GM20000 (cell line): Measurements from ENCODE around the gene SPATA2.

Source experiments
- DNase-seq: peaks from one replicate; pipeline ENCODE4 v3.0.0; 2012; ENCODE audit warnings: low spot score
- TF ChIP-seq, protein P1 (sequence below): IDR thresholded peaks from 2 replicates; pipeline ENCODE4 v1.5.1; 2012; ENCODE audit warnings: mild to moderate bottlenecking, control low read depth; ENCODE audit errors: extremely low read depth, missing control alignments

Gene SPATA2

DNA sequence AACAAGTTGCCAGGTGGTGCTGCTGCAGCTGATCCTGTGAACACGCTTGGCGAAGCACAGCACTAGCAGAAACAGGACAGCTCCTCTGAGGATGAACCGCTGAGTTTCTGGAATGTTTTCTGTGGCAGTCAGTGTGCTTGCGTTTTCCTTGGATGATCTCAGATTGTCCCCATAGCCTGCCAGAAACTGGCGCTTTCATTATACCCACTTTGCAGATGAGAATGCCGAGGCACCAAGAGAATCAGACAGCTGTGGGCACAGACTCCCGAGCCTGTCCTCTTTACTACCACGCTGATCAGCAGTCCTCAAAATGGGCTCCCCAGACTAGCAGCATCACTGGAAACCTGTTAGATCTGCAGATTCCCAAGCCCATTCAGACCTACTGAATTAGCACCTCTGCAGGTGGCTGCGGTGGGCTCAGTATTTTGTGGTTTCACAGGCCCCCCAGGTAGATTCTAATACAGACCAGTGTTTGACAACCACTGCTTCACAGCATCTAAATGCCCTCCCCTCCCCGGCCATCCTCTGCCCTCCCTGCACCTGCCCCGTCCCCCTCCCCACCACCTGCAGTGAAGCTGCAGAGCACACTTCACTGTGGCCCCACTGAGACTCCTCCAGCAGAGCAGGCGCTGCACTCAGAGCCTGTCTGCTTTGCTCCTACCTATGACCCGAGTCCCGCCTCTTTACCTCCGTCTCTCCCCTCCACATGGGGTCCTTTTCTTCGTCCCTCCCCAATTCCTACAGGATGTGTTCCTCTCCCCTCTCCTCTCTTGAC lies 29.6 kb downstream of the SPATA2 start:
- TF ChIP-seq, protein P1, sequence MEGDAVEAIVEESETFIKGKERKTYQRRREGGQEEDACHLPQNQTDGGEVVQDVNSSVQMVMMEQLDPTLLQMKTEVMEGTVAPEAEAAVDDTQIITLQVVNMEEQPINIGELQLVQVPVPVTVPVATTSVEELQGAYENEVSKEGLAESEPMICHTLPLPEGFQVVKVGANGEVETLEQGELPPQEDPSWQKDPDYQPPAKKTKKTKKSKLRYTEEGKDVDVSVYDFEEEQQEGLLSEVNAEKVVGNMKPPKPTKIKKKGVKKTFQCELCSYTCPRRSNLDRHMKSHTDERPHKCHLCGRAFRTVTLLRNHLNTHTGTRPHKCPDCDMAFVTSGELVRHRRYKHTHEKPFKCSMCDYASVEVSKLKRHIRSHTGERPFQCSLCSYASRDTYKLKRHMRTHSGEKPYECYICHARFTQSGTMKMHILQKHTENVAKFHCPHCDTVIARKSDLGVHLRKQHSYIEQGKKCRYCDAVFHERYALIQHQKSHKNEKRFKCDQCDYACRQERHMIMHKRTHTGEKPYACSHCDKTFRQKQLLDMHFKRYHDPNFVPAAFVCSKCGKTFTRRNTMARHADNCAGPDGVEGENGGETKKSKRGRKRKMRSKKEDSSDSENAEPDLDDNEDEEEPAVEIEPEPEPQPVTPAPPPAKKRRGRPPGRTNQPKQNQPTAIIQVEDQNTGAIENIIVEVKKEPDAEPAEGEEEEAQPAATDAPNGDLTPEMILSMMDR, result no peak
- DNase-seq, result no peak

DNA sequence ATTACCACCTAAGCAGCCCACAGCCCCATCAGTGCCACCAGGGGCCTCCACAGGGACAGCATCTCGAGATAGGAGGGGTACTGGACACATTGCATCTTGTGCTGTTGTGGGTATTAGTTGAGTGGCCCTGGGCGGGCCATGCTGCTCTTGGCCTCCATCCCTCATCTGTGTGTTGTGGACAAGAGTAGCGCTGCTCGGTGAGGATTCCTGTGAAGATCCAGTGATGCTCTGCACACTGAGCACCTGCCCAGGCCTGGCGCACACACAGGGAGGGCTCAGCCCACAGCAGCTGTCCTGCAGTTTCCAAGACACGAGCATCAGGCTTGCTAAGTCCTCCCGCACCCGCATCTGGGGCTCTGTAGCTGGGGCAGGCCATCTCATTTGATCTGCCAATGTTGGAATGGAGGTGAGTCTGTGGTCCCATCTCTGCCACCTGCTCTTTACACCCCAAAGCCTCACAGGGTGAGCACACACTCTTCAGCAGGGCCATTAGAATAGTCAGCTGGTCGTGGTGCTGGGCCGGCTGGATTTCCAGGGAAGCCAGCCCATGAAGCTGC lies 32.0 kb downstream of the SPATA2 start:
- DNase-seq, result no peak
- TF ChIP-seq, protein P1, result no peak

DNA sequence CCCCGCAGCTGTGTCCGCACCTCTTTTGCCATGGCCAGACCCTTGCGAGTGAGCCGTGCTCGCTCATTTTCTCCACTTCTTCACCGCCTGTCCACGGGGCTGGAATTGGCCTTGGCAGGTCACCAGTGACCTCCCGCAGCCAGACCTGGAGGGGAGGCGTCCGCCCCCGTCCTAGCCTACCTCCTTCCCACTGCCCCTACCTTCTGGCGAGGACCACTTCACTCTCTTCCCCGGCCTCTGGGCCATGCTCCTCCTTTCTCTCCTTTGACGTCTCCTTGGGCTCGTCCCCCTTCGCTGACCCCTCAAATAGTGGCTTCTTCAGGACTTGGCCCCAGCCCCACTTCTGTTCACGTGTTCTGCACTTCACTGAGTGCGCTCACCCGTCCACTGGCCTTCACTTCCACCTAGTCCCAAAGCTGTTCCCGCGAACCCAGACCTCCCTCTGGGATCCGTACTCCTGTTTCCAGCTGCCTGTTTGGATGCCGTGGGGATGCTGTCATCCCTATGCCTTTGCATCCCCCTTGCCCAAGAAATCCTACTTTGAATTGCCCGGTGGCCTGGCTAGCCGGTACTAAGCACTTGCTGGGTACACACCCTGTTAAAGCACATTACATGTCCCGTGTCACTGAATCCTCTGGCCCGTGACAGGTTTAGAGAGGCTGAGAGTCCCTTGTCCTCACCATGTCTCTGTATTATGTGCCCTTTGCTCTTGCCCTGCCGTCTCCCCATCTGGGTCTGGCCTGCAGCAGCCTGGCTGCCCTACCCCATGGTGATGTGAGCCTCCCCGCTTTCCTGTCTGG lies 33.0 kb downstream of the SPATA2 start:
- TF ChIP-seq, protein P1, result no peak

DNA sequence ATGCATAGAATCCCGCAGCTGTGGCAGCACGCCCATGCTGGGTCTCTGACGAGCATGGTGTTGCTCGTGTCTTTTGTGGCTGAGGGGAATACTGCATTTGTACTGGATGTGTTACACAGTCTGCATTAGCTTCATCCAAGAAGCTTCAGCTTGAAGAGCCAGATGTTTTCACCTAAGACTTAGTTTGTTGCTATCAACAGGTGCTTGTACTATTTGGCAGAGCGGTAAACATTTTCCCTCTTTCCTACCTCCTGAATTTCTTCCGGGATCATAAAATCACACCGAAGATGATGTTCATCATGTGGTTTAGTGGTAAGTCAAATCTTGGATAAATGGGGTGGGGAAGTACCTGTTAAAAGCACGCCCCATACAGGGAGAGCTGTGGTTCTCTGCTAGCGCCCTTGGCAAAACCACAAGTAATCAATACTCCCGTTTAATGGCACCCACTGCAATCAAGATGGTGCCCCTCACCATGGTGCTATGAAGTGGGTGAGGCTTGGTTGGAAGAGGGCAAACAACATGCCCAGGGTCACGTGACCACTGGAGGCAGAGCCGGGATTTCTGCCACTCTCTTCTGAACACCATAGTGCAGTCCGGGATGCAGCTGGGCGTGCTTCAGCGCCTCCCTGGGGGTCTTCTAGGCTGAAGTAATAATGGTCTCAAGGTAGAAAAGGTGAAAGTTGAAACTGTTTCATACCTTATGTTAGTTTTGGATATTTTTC lies 34.4 kb downstream of the SPATA2 start:
- no peak for DNase-seq
- TF ChIP-seq, protein P1, result no peak

More for the DNA sequence above, 33.0 kb downstream of the SPATA2 start:
- DNase-seq, result no peak

DNA sequence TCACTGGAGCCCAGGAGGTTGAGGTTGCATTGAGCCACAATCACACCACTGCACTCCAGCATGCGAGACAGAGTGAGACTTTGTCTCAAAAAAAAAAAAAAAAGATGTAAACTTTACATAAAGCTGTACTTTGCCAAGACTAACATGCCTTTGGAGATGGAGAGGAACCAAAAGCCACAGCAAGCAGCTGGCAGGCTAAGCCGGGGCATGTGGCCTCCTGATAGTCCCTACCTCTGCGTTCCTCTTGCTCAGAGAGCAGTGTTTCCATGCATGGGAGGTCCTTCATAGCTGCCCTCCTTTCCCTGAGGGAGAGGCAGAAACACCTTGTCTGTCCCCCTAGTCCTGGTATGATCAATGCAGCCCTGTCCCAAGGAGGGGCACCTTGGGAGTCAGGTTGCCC lies 35.2 kb downstream of the SPATA2 start:
- TF ChIP-seq, protein P1, result no peak
- no peak for DNase-seq

DNA sequence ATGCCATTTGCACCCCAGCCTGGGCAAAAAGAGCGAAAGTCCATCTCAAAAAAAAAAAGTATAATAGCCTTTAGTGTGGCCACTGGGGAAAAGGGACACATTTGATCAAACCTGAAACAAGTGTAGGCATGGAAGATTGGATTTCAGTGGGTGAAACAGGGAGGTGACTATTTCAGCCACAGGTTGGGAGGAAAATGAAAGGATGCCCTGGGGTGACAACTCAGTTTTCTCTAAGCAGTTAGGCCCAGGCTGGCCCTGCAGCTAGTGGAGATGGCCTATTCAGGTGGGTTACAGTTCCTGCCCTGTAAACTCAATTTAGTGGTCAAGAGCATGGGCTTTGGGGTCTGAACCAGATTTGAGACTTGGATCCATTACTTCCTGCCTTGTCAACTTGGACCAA lies 36.4 kb downstream of the SPATA2 start:
- DNase-seq, result no peak
- TF ChIP-seq, protein P1, result no peak
